HCT116 (cell line): ENCODE measurements around the gene EIF3I. TPM values are rescaled to one million over a fixed set of nuclear protein-coding genes. Genes with fewer than 3 reads are reported as not detected.
A peak's percentile ranks its signal among the peaks of the same experiment; 100 is the strongest.

Experiments
- ATAC-seq: fragments of 200-7000 bp; cut with Tn5 transposase; 2 replicates; pipeline ENCODE4 v1.9.1; 2020; ENCODE audit warnings: mild to moderate bottlenecking, moderate library complexity
- BruUV-seq: library from RNA; stranded (reverse); fragments of 400-500 nt; replicated peaks from 2 replicates; lab custom pipeline; 2021; lab: Mats Ljungman, UMichigan
- CTCF ChIA-PET: fragments of 300-600 bp; sonication (Branson Sonifier 250); formaldehyde crosslinking; loops from one replicate; lab custom pipeline; 2021; ENCODE audit warnings: antibody characterized with exemption; lab: Charles Lee
- POLR2A ChIA-PET: fragments of 300-600, 350-600 bp; sonication (Branson Sonifier 250); formaldehyde crosslinking; loops from one replicate; lab custom pipeline; 2021; ENCODE audit warnings: antibody characterized with exemption; lab: Charles Lee
- RAD21 ChIA-PET, 2 experiments: fragments of 300-600 bp; sonication (Branson Sonifier 250); formaldehyde crosslinking; loops; one replicate each; lab custom pipeline; 2023; ENCODE audit warnings: low total read pairs in 2 of 2; ENCODE audit not compliant: uncharacterized antibody in 2 of 2, unreplicated experiment in 2 of 2, low non-redundant PET in 1 of 2; lab: Charles Lee
- DNase-seq: peaks from one replicate; pipeline ENCODE4 v3.0.0-alpha.2; 2010; ENCODE audit warnings: low read depth, low spot score
- H2AFZ ChIP-seq: fragments of 200-600 bp; shearing (Covaris generic), sonication (generic); 2 replicates; pipeline ENCODE4 v1.6.1; 2017; ENCODE audit warnings: low read depth, mixed run types, mixed read lengths, antibody characterized with exemption, low read length; ENCODE audit not compliant: poor library complexity, severe bottlenecking
- H3K27ac ChIP-seq: 2 replicates; pipeline ENCODE4 v1.5.1; 2012; ENCODE audit warnings: low read depth, low read length
- H3K27me3 ChIP-seq: fragments of 200-600 bp; sonication (generic); 2 replicates; pipeline ENCODE4 v1.6.1; 2016; ENCODE audit warnings: mixed run types, low read length, mixed read lengths; ENCODE audit not compliant: insufficient read depth
- H3K36me3 ChIP-seq, 2 experiments: fragments of 200-500 bp in 1 of 2; fragments of 200-600 bp in 1 of 2; sonication (Bioruptor generic) in 1 of 2; sonication (generic) in 1 of 2; 2 replicates each; pipeline versions ENCODE4 v1.5.1 to v1.6.1; 2014 to 2016; ENCODE audit warnings: low read length in 2 of 2, inconsistent platforms in 1 of 2, mixed read lengths in 1 of 2, mixed run types in 1 of 2; ENCODE audit not compliant: insufficient read depth in 2 of 2, control insufficient read depth in 1 of 2
- H3K4me1 ChIP-seq, 2 experiments: fragments of 200-600 bp in 1 of 2; sonication (generic) in 1 of 2; 2 replicates each; pipeline versions ENCODE4 v1.5.1 to v1.6.1; 2012 to 2017; ENCODE audit warnings: low read length in 2 of 2, inconsistent platforms in 1 of 2, mild to moderate bottlenecking in 1 of 2, mixed read lengths in 1 of 2, mixed run types in 1 of 2, moderate library complexity in 1 of 2; ENCODE audit not compliant: insufficient read depth in 2 of 2, control insufficient read depth in 1 of 2
- H3K4me2 ChIP-seq: fragments of 200-600 bp; sonication (generic); 2 replicates; pipeline ENCODE4 v1.6.1; 2017; ENCODE audit warnings: mixed run types, low read length, mixed read lengths
- H3K4me3 ChIP-seq, 2 experiments: fragments of 200-600 bp in 1 of 2; sonication (generic) in 1 of 2; replicated peaks in 1 of 2; 2 replicates each; pipeline ENCODE4 v1.5.1; 2011 to 2016; ENCODE audit warnings: low read length in 2 of 2, control low read depth in 1 of 2, low read depth in 1 of 2, mild to moderate bottlenecking in 1 of 2, mixed read lengths in 1 of 2, mixed run types in 1 of 2
- H3K79me2 ChIP-seq: fragments of 200-600 bp; sonication (generic); 2 replicates; pipeline ENCODE4 v1.6.1; 2017; ENCODE audit warnings: mild to moderate bottlenecking, mixed run types, low read length, moderate library complexity, mixed read lengths; ENCODE audit not compliant: insufficient read depth
- H3K9ac ChIP-seq: fragments of 200-600 bp; sonication (generic); 2 replicates; pipeline ENCODE4 v1.6.1; 2016; ENCODE audit warnings: low read length, mixed read lengths
- H3K9me2 ChIP-seq: fragments of 200-600 bp; sonication (generic), shearing (Covaris generic); 2 replicates; pipeline ENCODE4 v1.6.1; 2017; ENCODE audit warnings: mixed run types, mild to moderate bottlenecking, moderate library complexity; ENCODE audit not compliant: insufficient read depth
- H3K9me3 ChIP-seq, 2 experiments: fragments of 200-500 bp in 1 of 2; fragments of 200-600 bp in 1 of 2; sonication (Bioruptor generic) in 1 of 2; sonication (generic) in 1 of 2; 2 replicates each; pipeline ENCODE4 v1.6.1; 2014 to 2017; ENCODE audit warnings: low read length in 2 of 2, mixed read lengths in 2 of 2, inconsistent platforms in 1 of 2, low read depth in 1 of 2, mild to moderate bottlenecking in 1 of 2, mixed run types in 1 of 2, moderate library complexity in 1 of 2; ENCODE audit not compliant: control insufficient read depth in 1 of 2, insufficient read depth in 1 of 2
- H4K20me1 ChIP-seq: fragments of 200-600 bp; sonication (generic), shearing (Covaris generic); 2 replicates; pipeline ENCODE4 v1.6.1; 2017; ENCODE audit warnings: mixed run types, mild to moderate bottlenecking, moderate library complexity; ENCODE audit not compliant: insufficient read depth
- CBX3 ChIP-seq: IDR thresholded peaks from 2 replicates; pipeline ENCODE4 v1.6.1; 2012; ENCODE audit warnings: low read depth
- CEBPB ChIP-seq: IDR thresholded peaks from 2 replicates; pipeline ENCODE4 v1.6.1; 2012; ENCODE audit warnings: low read depth
- ELF1 ChIP-seq: IDR thresholded peaks from 2 replicates; pipeline ENCODE4 v1.6.1; 2012; ENCODE audit warnings: low read depth, borderline replicate concordance
- EZH2 ChIP-seq: fragments of 200-600 bp; sonication (generic); IDR thresholded peaks from 2 replicates; pipeline ENCODE4 v1.6.1; 2017; ENCODE audit warnings: antibody characterized with exemption, mixed run types
- JUND ChIP-seq: IDR thresholded peaks from 2 replicates; pipeline ENCODE4 v1.6.1; 2012
- SIN3A ChIP-seq: IDR thresholded peaks from 2 replicates; pipeline ENCODE4 v1.6.1; 2012; ENCODE audit warnings: low read depth
- SP1 ChIP-seq: IDR thresholded peaks from 2 replicates; pipeline ENCODE4 v1.6.1; 2012; ENCODE audit warnings: low read depth
- ZFX ChIP-seq: fragments of 450-650 bp; IDR thresholded peaks from 2 replicates; pipeline ENCODE4 v1.6.1; 2017
- ZNF274 ChIP-seq: fragments of 200-500 bp; sonication (Bioruptor generic); IDR thresholded peaks from 2 replicates; pipeline ENCODE4 v1.6.1; 2014; ENCODE audit warnings: mild to moderate bottlenecking, low read depth, low read length, inconsistent platforms
- intact Hi-C: fragments of 100-400 bp; cut with micrococcal nuclease; formaldehyde crosslinking; loops from 2 replicates; pipeline ENCODE4 v1.10.0; 2022
- total RNA-seq: library from RNA; stranded (reverse); gene quantifications from one replicate; pipeline ENCODE4 v1.2.1, GENCODE V29; 2021; ENCODE audit not compliant: unreplicated experiment
- TF ChIP-seq, protein P1 (sequence below), 3 experiments: fragments of 200-600 bp in 1 of 3; sonication (generic) in 1 of 3; IDR thresholded peaks in 2 of 3; conservative IDR thresholded peaks in 1 of 3; 2 replicates each; pipeline ENCODE4 v1.5.1; 2012 to 2017; ENCODE audit warnings: low read depth in 2 of 3, low read length in 2 of 3, antibody characterized with exemption in 1 of 3, borderline replicate concordance in 1 of 3, control low read depth in 1 of 3, mild to moderate bottlenecking in 1 of 3, mixed read lengths in 1 of 3, mixed run types in 1 of 3, moderate library complexity in 1 of 3; ENCODE audit not compliant: insufficient read depth in 1 of 3
- TF ChIP-seq, protein P2 (sequence below): IDR thresholded peaks from 2 replicates; pipeline ENCODE4 v1.6.1; 2012; ENCODE audit warnings: low read depth

Gene EIF3I
- total RNA-seq, 1 experiment from 2014 or later, result 323 TPM

DNA sequence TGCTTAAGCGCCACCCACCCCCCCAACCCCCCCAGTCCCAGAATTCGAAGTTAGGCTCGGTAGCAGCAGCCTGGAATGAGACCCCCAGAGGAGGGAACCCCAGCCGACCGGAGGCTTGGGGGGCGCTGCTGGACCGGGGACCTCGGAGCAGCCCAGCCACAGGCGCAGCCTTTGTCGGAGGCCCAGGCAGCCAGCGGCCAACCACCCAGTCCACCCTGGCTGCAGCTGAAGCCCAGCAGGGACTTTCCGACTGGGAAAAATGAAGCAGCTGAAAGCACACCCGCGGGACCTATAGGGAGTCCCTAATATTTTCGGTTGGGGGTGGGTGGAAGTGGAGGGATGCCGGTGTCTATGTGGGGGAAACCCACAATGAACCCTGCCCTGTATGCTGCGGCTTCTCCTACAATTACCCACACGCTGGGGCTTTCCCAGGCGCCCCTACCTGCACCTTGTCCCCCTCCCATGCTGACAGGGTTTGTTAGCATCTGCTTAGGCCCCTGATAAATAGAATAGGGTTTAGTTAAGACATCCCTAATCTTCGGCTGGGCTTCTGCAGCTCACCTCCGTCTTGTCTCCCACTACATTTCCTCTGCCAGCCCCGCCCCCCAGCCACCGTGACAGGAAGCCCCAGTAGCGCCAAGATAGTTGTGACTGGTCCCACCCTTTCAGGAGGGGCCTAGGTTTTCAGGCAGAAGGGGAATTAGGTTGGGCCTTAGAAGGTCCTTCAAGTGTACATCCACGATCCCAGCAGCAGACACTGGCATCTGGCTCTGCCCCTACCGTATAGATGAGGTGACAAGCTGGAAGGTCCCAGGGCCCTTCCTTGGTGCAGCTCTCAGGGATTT is 21.0 kb upstream of the EIF3I start:
- peaks cover 6 to 32% of the 10 kb centered on the region in 2 experiments; a peak in 3 of 4 replicates for H3K4me1 ChIP-seq
- H3K27me3 ChIP-seq, result no peaks in the 10 kb centered on the region
- peaks cover 8% of the 10 kb centered on the region; the same call in 1 of the 2 replicates for H3K79me2 ChIP-seq
- H3K9ac ChIP-seq, result no peak overlapping the region; the same call in 1 of the 2 replicates
- no peaks in the 10 kb centered on the region for H4K20me1 ChIP-seq
- DNase-seq, result no peak
- RAD21 ChIA-PET, result no interaction called here
- peak overlapping the region; percentile 38 to 51; a peak in 3 of 4 replicates for H3K4me3 ChIP-seq
- intact Hi-C loops, result no loop called here
- no TSS peak for BruUV-seq
- CTCF ChIA-PET, result interaction anchor here (1.0 to 1.4 kb wide), 2 partner anchors 14 to 47 kb away, joined by 3 read pairs; no protein-coding TSS in a partner anchor
- no peak for ATAC-seq
- TF ChIP-seq, protein P1, sequence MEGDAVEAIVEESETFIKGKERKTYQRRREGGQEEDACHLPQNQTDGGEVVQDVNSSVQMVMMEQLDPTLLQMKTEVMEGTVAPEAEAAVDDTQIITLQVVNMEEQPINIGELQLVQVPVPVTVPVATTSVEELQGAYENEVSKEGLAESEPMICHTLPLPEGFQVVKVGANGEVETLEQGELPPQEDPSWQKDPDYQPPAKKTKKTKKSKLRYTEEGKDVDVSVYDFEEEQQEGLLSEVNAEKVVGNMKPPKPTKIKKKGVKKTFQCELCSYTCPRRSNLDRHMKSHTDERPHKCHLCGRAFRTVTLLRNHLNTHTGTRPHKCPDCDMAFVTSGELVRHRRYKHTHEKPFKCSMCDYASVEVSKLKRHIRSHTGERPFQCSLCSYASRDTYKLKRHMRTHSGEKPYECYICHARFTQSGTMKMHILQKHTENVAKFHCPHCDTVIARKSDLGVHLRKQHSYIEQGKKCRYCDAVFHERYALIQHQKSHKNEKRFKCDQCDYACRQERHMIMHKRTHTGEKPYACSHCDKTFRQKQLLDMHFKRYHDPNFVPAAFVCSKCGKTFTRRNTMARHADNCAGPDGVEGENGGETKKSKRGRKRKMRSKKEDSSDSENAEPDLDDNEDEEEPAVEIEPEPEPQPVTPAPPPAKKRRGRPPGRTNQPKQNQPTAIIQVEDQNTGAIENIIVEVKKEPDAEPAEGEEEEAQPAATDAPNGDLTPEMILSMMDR (IDR thresholded peaks at IDR 0.05 in 2 of 3, conservative IDR thresholded peaks at IDR 0.05 in 1 of 3; ENCODE audit: borderline replicate concordance in 1 of 3, insufficient read depth in 1 of 3, low read depth in 2 of 3, low read length in 2 of 3), result no peak
- TF ChIP-seq SIN3A, result no peak
- no peak for TF ChIP-seq SP1
- no peak for TF ChIP-seq ELF1
- TF ChIP-seq CEBPB, result no peak
- TF ChIP-seq ZNF274, result no peak
- no peak for TF ChIP-seq JUND
- no peak for TF ChIP-seq CBX3
- TF ChIP-seq, protein P2, sequence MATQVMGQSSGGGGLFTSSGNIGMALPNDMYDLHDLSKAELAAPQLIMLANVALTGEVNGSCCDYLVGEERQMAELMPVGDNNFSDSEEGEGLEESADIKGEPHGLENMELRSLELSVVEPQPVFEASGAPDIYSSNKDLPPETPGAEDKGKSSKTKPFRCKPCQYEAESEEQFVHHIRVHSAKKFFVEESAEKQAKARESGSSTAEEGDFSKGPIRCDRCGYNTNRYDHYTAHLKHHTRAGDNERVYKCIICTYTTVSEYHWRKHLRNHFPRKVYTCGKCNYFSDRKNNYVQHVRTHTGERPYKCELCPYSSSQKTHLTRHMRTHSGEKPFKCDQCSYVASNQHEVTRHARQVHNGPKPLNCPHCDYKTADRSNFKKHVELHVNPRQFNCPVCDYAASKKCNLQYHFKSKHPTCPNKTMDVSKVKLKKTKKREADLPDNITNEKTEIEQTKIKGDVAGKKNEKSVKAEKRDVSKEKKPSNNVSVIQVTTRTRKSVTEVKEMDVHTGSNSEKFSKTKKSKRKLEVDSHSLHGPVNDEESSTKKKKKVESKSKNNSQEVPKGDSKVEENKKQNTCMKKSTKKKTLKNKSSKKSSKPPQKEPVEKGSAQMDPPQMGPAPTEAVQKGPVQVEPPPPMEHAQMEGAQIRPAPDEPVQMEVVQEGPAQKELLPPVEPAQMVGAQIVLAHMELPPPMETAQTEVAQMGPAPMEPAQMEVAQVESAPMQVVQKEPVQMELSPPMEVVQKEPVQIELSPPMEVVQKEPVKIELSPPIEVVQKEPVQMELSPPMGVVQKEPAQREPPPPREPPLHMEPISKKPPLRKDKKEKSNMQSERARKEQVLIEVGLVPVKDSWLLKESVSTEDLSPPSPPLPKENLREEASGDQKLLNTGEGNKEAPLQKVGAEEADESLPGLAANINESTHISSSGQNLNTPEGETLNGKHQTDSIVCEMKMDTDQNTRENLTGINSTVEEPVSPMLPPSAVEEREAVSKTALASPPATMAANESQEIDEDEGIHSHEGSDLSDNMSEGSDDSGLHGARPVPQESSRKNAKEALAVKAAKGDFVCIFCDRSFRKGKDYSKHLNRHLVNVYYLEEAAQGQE, result no peak
- TF ChIP-seq ZFX, result no peak
- TF ChIP-seq EZH2, result no peak
- H3K27ac ChIP-seq, result no peak overlapping the region
- H3K4me2 ChIP-seq, result peak overlapping the region; percentile 71
- no peaks in the 10 kb centered on the region for H3K9me2 ChIP-seq
- H3K36me3 ChIP-seq, result peaks cover 0 to 12% of the 10 kb centered on the region in 2 experiments; a peak in 3 of 4 replicates
- POLR2A ChIA-PET, result interaction anchor here (0.7 kb wide), 1 partner anchor 58 kb away, joined by 3 read pairs; no protein-coding TSS in a partner anchor
- no peaks in the 10 kb centered on the region for H3K9me3 ChIP-seq
- no peak overlapping the region for H2AFZ ChIP-seq
